ENCODE data around the gene PPDPF. TPM values are rescaled to one million over a fixed set of nuclear protein-coding genes. Genes with fewer than 3 reads are reported as not detected.

Gene PPDPF
- total and polyA plus RNA-seq, 2 donors (not counting 1 experiment from before 2014, with no cell fraction given) = 93.5 to 162 TPM

DNA sequence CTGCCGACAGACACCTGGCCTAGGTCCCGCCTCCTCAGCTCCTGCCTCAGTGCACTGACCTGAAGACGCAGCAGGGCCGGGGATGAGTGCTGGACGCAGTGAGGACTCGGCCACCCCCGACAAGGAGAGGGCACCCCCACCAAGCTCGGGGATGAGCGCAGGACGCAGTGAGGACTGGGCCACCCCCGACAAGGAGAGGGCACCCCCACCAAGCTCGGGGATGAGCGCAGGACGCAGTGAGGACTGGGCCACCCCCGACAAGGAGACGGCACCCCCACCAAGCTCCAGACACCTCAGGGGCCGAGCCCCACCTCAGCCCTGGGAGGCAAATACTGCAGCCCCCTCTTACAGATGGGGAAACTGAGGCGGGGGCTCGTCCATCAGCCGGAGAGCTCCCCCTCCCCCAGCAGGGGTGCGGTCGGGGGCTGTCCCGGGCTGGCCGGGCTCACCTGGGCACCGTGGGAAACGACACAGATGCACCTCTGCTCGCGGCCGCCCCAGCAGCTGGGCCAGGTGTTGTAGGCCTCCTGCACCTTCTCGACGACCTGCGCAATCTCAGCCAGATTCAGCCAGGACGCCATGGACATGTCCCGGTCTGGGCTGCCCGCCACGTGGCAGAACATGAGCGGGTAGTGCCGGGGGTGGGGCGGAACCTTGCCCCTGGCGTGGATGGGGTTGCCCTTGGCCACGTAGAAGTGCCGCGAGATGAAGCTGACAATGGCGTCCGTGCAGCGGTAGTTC, 46.0 kb downstream of the PPDPF start:
- H3K9ac ChIP-seq (ENCODE audit: low read length) = no peak overlapping the region
- TF ChIP-seq EZH2 (IDR thresholded peaks at IDR 0.05; ENCODE audit: borderline replicate concordance, insufficient read depth, low read depth, low read length, poor library complexity, severe bottlenecking) = no peak
- TF ChIP-seq, protein P1, sequence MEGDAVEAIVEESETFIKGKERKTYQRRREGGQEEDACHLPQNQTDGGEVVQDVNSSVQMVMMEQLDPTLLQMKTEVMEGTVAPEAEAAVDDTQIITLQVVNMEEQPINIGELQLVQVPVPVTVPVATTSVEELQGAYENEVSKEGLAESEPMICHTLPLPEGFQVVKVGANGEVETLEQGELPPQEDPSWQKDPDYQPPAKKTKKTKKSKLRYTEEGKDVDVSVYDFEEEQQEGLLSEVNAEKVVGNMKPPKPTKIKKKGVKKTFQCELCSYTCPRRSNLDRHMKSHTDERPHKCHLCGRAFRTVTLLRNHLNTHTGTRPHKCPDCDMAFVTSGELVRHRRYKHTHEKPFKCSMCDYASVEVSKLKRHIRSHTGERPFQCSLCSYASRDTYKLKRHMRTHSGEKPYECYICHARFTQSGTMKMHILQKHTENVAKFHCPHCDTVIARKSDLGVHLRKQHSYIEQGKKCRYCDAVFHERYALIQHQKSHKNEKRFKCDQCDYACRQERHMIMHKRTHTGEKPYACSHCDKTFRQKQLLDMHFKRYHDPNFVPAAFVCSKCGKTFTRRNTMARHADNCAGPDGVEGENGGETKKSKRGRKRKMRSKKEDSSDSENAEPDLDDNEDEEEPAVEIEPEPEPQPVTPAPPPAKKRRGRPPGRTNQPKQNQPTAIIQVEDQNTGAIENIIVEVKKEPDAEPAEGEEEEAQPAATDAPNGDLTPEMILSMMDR (IDR thresholded peaks at IDR 0.05) = no peak
- POLR2A ChIA-PET = interaction anchor here (0.6 to 2.3 kb wide), 5 partner anchors 12 to 119 kb away, joined by 4 to 16 read pairs (median 6); partner anchors contain the start of genes FNDC11 and PTK6
- CTCF ChIA-PET = interaction anchor here (0.6 to 3.7 kb wide), 4 partner anchors 10 to 472 kb away, joined by 3 to 17 read pairs (median 3); partner anchors contain the start of genes PTK6 and TPD52L2
- H3K4me1 ChIP-seq (ENCODE audit: control insufficient read depth in 2 of 2, insufficient read depth in 2 of 2, low read length in 2 of 2) = peaks cover 34 to 46% of the 10 kb centered on the region in 2 donors
- H3K4me3 ChIP-seq (ENCODE audit: control extremely low read depth in 1 of 5, extremely low read depth in 1 of 5, insufficient read depth in 1 of 5, low read depth in 2 of 5, low read length in 4 of 5) = peak overlapping the region in 1 of 5 experiments; percentile 64
- WGBS (ENCODE audit: insufficient coverage) = 84% methylated on average over 41 of the region's 46 CpGs
- H3K4me3 Mint-ChIP-seq = peak overlapping the region; percentile 88
- no peak overlapping the region for H2AFZ ChIP-seq (ENCODE audit: insufficient read depth, low read depth, low read length, poor library complexity, severe bottlenecking)
- H3K27me3 Mint-ChIP-seq = no peaks in the 10 kb centered on the region
- no peaks in the 10 kb centered on the region for H3K27me3 ChIP-seq (replicated peaks in 1 of 4; ENCODE audit: control extremely low read depth in 1 of 4, control insufficient read depth in 3 of 4, insufficient read depth in 4 of 4, low read length in 3 of 4)
- no peak overlapping the region for H3K27ac Mint-ChIP-seq
- intact Hi-C loops (cut with micrococcal nuclease) = loop anchor here (1.0 kb wide), 1 partner anchor 12 kb away; the partner anchor contains the start of gene FNDC11
- peaks cover 29% of the 10 kb centered on the region for H3K4me1 Mint-ChIP-seq
- no peak for DNase-seq
- H3K79me2 ChIP-seq (ENCODE audit: control insufficient read depth, insufficient read depth, low read length) = peaks cover 7% of the 10 kb centered on the region
- H3K9me3 ChIP-seq (ENCODE audit: control extremely low read depth in 1 of 3, control insufficient read depth in 2 of 3, insufficient read depth in 1 of 3, low read length in 2 of 3) = peaks cover 0 to 9% (median 0%) of the 10 kb centered on the region in 3 donors
- H3K27ac ChIP-seq (ENCODE audit: low read length in 2 of 2) = no peak overlapping the region
- no peak for ATAC-seq (ENCODE audit: low read depth)
- no peaks in the 10 kb centered on the region for H3K9me3 Mint-ChIP-seq (ENCODE audit: insufficient read depth)
- peak overlapping the region; percentile 87 for H3K4me2 ChIP-seq (replicated peaks; ENCODE audit: low read depth, low read length, poor library complexity, severe bottlenecking)
- H4K20me1 ChIP-seq (ENCODE audit: control insufficient read depth, insufficient read depth, low read length, poor library complexity, severe bottlenecking) = peaks cover 85% of the 10 kb centered on the region
- H3K36me3 ChIP-seq (replicated peaks in 1 of 2; ENCODE audit: control extremely low read depth in 1 of 2, control insufficient read depth in 1 of 2, extremely low read depth in 1 of 2, insufficient read depth in 2 of 2, low read length in 1 of 2) = peaks cover 0 to 40% of the 10 kb centered on the region in 2 experiments

DNA sequence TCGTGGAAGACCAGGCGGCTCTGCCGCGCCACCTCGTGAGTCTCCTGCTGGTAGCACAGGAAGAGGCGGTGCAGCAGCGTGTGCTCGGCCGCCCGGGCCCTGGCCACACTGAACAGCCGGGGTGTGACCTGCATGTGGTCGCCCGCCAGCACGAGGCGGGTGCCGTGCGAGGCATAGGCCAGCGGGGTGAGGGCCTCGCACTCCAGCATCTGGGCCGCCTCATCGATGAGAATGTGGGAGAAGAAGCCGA, 46.5 kb downstream of the PPDPF start:
- Histone ChIP-seq H3K9me3 (ENCODE audit: control extremely low read depth in 1 of 3, control insufficient read depth in 2 of 3, insufficient read depth in 1 of 3, low read length in 2 of 3) (peaks cover 0 to 9% (median 0%) of the 10 kb centered on the region in 3 donors), H3K36me3 (replicated peaks in 1 of 2; ENCODE audit: control extremely low read depth in 1 of 2, control insufficient read depth in 1 of 2, extremely low read depth in 1 of 2, insufficient read depth in 2 of 2, low read length in 1 of 2) (peaks cover 0 to 40% of the 10 kb centered on the region in 2 experiments), H2AFZ (ENCODE audit: insufficient read depth, low read depth, low read length, poor library complexity, severe bottlenecking) (no peak overlapping the region), H3K27ac (ENCODE audit: low read length in 2 of 2) (peak overlapping the region in 1 of 2 donors; percentile 65), H3K27me3 (replicated peaks in 1 of 4; ENCODE audit: control extremely low read depth in 1 of 4, control insufficient read depth in 3 of 4, insufficient read depth in 4 of 4, low read length in 3 of 4) (no peaks in the 10 kb centered on the region), H3K4me1 (ENCODE audit: control insufficient read depth in 2 of 2, insufficient read depth in 2 of 2, low read length in 2 of 2) (peaks cover 34 to 50% of the 10 kb centered on the region in 2 donors), H4K20me1 (ENCODE audit: control insufficient read depth, insufficient read depth, low read length, poor library complexity, severe bottlenecking) (peaks cover 85% of the 10 kb centered on the region), H3K9ac (ENCODE audit: low read length) (no peak overlapping the region), H3K79me2 (ENCODE audit: control insufficient read depth, insufficient read depth, low read length) (peaks cover 11% of the 10 kb centered on the region), H3K4me3 (ENCODE audit: control extremely low read depth in 1 of 5, extremely low read depth in 1 of 5, insufficient read depth in 1 of 5, low read depth in 2 of 5, low read length in 4 of 5) (peak overlapping the region in 2 of 5 experiments; percentile 45 to 64), H3K4me2 (replicated peaks; ENCODE audit: low read depth, low read length, poor library complexity, severe bottlenecking) (peak overlapping the region; percentile 87)
- WGBS (ENCODE audit: insufficient coverage) = 43% methylated on average over 11 of the region's 22 CpGs
- H3K4me3 Mint-ChIP-seq = peak overlapping the region; percentile 88
- DNase-seq (no peak), ATAC-seq (ENCODE audit: low read depth) (peak; percentile 2)
- TF ChIP-seq, protein P1 (IDR thresholded peaks at IDR 0.05) = no peak
- TF ChIP-seq EZH2 (IDR thresholded peaks at IDR 0.05; ENCODE audit: borderline replicate concordance, insufficient read depth, low read depth, low read length, poor library complexity, severe bottlenecking) = no peak
- no peaks in the 10 kb centered on the region for H3K27me3 Mint-ChIP-seq
- H3K9me3 Mint-ChIP-seq (ENCODE audit: insufficient read depth) = no peaks in the 10 kb centered on the region
- peaks cover 29% of the 10 kb centered on the region for H3K4me1 Mint-ChIP-seq
- intact Hi-C loops (cut with micrococcal nuclease) = loop anchor here (1.0 kb wide), 1 partner anchor 13 kb away; the partner anchor contains the start of gene FNDC11
- peak overlapping the region; percentile 15 for H3K27ac Mint-ChIP-seq
- ChIA-PET POLR2A (interaction anchor here (1.0 to 2.3 kb wide), 5 partner anchors 12 to 298 kb away, joined by 4 to 16 read pairs (median 5); partner anchors contain the start of genes FNDC11, PTK6 and TPD52L2), CTCF (interaction anchor here (0.9 to 3.7 kb wide), 5 partner anchors 10 to 298 kb away, joined by 3 to 17 read pairs (median 3); partner anchors contain the start of genes PTK6 and TPD52L2)

Data from B cell (primary cell).